BJ (cell line): ENCODE measurements around the gene OR2AG1. TPM values are rescaled to one million over a fixed set of nuclear protein-coding genes. Genes with fewer than 3 reads are reported as not detected.

Source experiments
- CTCF ChIA-PET: fragments of 350-600 bp; formaldehyde crosslinking; extraction: SDS; loops from one replicate; lab custom pipeline; 2021; ENCODE audit warnings: antibody characterized with exemption, inconsistent platforms; lab: Yijun Ruan, JAX
- POLR2A ChIA-PET: fragments of 300-600 bp; sonication (Branson Sonifier 250); formaldehyde crosslinking; extraction: SDS; loops from one replicate; lab custom pipeline; 2021; ENCODE audit warnings: antibody characterized with exemption; lab: Charles Lee
- DNase-seq: peaks from one replicate; pipeline ENCODE4 v3.0.0-alpha.2; 2011; ENCODE audit warnings: low read depth
- H3K27me3 ChIP-seq: 2 replicates; pipeline ENCODE4 v1.6.0; 2011; ENCODE audit warnings: low read length; ENCODE audit not compliant: control insufficient read depth, insufficient read depth
- H3K36me3 ChIP-seq: 2 replicates; pipeline ENCODE4 v1.5.1; 2011; ENCODE audit warnings: low read length; ENCODE audit not compliant: control insufficient read depth, insufficient read depth
- H3K4me3 ChIP-seq: 2 replicates; pipeline ENCODE4 v1.5.1; 2011; ENCODE audit warnings: low read depth, mild to moderate bottlenecking, control low read depth, low read length
- polyA plus RNA-seq: library from polyadenylated mRNA; depleted of rRNA; stranded (reverse); fragments of >200 nt; gene quantifications from 2 replicates; pipeline ENCODE4 v1.2.3, GENCODE V29; 2011; rRNA removed
- TF ChIP-seq, protein P1 (sequence below): IDR thresholded peaks from 2 replicates; pipeline ENCODE4 v1.5.1; 2011; ENCODE audit warnings: low read depth, mild to moderate bottlenecking, control low read depth, inconsistent platforms, low read length, moderate library complexity; ENCODE audit not compliant: insufficient read depth

Gene OR2AG1
- polyA plus RNA-seq, 1 experiment: not detected

DNA sequence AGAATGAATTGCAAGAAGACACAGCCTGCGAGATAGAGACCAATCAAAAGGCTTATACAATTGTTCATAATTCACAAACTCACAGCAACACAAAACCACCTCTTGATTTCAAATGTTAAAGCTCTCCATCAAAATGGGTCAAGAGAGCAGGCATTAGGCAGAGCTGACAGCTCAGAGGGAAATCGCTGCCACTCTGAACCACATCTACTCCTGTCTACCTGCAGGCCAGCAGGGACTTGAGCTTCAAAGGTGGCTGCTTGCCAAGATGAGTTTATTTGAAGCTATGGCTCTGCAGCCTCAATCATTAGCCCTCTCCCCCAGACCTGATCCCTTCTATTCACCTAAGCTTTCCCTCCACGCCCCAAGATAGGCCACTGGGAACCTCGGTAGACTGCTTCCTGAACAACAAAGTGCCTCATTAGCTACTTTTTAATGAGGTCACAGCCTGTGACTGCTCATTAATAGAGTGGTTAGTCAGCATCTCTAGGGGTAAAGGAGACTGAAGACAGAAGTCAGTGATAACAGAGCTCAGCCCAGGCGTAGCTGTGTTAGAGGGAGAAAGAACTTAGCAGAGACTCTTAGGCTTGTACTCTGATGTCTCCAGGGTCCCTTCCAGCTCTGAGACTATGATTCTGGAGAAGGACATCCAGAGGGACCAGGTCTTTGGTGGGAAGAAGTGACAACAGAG lies 41.5 kb downstream of the OR2AG1 start:
- H3K4me3 ChIP-seq: no peak overlapping the region
- H3K27me3 ChIP-seq: no peaks in the 10 kb centered on the region
- CTCF ChIA-PET: interaction anchor here (0.8 to 2.5 kb wide), 3 partner anchors 12 to 455 kb away, joined by 3 to 17 read pairs (median 3); no protein-coding TSS in a partner anchor
- TF ChIP-seq, protein P1, sequence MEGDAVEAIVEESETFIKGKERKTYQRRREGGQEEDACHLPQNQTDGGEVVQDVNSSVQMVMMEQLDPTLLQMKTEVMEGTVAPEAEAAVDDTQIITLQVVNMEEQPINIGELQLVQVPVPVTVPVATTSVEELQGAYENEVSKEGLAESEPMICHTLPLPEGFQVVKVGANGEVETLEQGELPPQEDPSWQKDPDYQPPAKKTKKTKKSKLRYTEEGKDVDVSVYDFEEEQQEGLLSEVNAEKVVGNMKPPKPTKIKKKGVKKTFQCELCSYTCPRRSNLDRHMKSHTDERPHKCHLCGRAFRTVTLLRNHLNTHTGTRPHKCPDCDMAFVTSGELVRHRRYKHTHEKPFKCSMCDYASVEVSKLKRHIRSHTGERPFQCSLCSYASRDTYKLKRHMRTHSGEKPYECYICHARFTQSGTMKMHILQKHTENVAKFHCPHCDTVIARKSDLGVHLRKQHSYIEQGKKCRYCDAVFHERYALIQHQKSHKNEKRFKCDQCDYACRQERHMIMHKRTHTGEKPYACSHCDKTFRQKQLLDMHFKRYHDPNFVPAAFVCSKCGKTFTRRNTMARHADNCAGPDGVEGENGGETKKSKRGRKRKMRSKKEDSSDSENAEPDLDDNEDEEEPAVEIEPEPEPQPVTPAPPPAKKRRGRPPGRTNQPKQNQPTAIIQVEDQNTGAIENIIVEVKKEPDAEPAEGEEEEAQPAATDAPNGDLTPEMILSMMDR: no peak
- POLR2A ChIA-PET: no interaction called here
- no peak for DNase-seq
- H3K36me3 ChIP-seq: no peaks in the 10 kb centered on the region

DNA sequence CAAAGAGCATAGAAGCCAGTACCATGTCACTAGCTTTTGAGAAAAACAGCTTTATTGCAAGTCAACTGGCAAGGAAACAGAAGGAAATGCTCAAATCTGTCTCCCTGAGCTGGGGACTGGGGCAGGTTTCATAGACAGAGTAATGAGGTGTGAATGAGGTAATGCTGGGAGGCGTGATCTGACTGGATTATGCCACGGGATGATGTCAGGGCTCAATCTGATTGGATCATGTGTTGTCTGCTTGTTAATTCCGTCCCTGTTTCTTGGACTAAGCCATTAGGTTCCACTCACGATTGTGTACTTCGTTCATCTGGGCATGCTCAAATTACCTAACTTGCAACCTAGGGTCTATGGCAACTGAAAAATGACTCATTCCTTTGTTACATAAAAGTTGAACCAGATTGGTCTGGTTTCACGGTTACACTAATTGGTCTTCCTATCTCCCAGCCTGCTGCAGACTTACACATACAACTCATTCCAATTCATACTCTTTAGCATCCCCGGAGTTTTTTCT lies 42.5 kb downstream of the OR2AG1 start:
- no peak for DNase-seq
- Histone ChIP-seq H3K36me3 (no peaks in the 10 kb centered on the region), H3K4me3 (no peak overlapping the region), H3K27me3 (no peaks in the 10 kb centered on the region)
- ChIA-PET CTCF (interaction anchor here (0.9 to 2.5 kb wide), 2 partner anchors 13 to 454 kb away, joined by 3 to 17 read pairs; no protein-coding TSS in a partner anchor), POLR2A (no interaction called here)
- TF ChIP-seq, protein P1: no peak

DNA sequence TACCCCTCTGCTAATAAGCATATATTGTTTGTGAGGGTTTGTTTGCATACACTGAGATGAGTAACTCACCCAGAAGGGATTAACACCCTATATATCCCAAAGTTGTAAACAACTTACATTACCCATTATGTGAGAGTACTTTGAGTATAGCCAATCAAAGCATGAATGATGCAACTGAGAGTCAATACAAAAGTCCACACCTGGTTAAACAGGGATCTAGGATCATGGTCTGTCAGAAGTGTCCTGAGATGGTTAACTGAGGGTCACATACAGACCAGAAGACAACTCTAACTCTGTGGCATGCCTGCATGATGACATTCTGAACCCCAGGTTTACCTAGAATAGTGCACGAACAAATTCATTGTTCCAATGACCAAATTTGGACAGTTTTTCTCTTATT lies 45.3 kb downstream of the OR2AG1 start:
- ChIA-PET CTCF (no interaction called here), POLR2A (no interaction called here)
- no peak for DNase-seq
- H3K27me3 ChIP-seq: no peaks in the 10 kb centered on the region
- TF ChIP-seq, protein P1: no peak
- no peak overlapping the region for H3K4me3 ChIP-seq
- H3K36me3 ChIP-seq: no peaks in the 10 kb centered on the region

DNA sequence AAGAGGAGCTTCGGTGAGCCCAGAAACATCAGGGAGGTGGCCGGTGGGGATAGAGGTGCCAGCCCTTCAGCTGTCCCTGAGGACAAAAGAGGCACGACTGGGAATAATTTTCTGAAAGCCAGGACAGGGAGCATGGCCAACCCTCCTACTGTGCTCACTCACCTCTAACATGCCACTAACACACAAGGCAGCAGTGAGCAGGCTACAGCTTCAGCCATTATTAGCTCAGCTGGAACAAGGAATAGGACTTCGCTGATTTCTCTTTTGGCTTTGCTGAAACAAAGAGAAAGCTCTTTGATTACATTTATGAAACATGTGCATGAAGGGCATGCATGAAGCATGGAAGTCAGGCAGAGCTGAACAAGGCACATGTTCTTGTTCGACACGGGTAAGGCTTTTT lies 50.5 kb downstream of the OR2AG1 start:
- TF ChIP-seq, protein P1: no peak
- Histone ChIP-seq H3K36me3 (no peaks in the 10 kb centered on the region), H3K27me3 (no peaks in the 10 kb centered on the region), H3K4me3 (no peak overlapping the region)
- CTCF ChIA-PET: interaction anchor here (0.9 to 1.2 kb wide), 3 partner anchors 10 to 30 kb away, joined by 3 to 4 read pairs (median 3); partner anchors contain the start of gene OR10A2
- POLR2A ChIA-PET: no interaction called here
- DNase-seq: no peak

DNA sequence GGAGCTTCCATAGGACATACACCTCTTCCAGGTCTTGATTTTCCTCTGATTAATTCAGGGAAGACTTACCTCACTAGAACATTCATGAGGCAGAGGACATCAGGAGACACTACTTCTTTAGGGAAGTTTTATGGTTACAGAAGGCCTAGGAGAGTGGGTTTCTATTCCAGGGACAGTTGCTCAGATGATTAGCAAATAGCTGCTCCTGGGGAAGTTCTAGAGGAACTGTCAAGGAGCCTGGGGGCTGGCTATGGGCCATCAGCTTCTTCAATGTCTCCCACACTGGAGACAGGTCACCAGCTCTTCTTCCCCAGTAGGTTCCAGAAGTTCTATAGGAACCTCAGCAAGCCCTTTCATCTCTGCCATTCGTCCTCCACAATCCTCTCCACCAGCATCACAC lies 51.2 kb downstream of the OR2AG1 start:
- DNase-seq: no peak
- H3K36me3 ChIP-seq: no peaks in the 10 kb centered on the region
- TF ChIP-seq, protein P1: no peak
- CTCF ChIA-PET: interaction anchor here (0.9 to 1.2 kb wide), 3 partner anchors 10 to 29 kb away, joined by 3 to 4 read pairs (median 3); partner anchors contain the start of gene OR10A2
- no peak overlapping the region for H3K4me3 ChIP-seq
- no peaks in the 10 kb centered on the region for H3K27me3 ChIP-seq
- POLR2A ChIA-PET: no interaction called here

Other genes starting within 250 kb of the OR2AG1 start
- gene RRP8, start 179.4 kb upstream of the OR2AG1 start, polyA plus RNA-seq: 9.9 and 14.4 TPM in 2 replicates
- 449 and 654 TPM in 2 replicates for gene ILK, start 179.2 kb upstream of the OR2AG1 start, polyA plus RNA-seq
- gene TAF10, start 170.8 kb upstream of the OR2AG1 start, polyA plus RNA-seq: 158 and 205 TPM in 2 replicates
- gene TPP1, start 163.6 kb upstream of the OR2AG1 start, polyA plus RNA-seq: 69.7 and 77.6 TPM in 2 replicates
- gene DCHS1, start 127.2 kb upstream of the OR2AG1 start, polyA plus RNA-seq: 2.5 and 7.3 TPM in 2 replicates
- gene MRPL17, start 99.7 kb upstream of the OR2AG1 start, polyA plus RNA-seq: 68.9 and 82.3 TPM in 2 replicates
- 0.28 and 0.60 TPM in 2 replicates for gene OR2AG2, start 11.0 kb upstream of the OR2AG1 start, polyA plus RNA-seq
- gene OR6A2, start 16.7 kb downstream of the OR2AG1 start, polyA plus RNA-seq: 0.04 TPM in 1 of 2 replicates, not detected in the other
- gene OR10A5, start 62.7 kb downstream of the OR2AG1 start, polyA plus RNA-seq: not detected in 2 replicates
- not detected in 2 replicates for gene OR10A2, start 80.0 kb downstream of the OR2AG1 start, polyA plus RNA-seq
- gene OR10A4, start 93.6 kb downstream of the OR2AG1 start, polyA plus RNA-seq: not detected in 2 replicates
- 0.06 and 0.13 TPM in 2 replicates for gene OR2D2, start 109.5 kb downstream of the OR2AG1 start, polyA plus RNA-seq
- gene OR2D3, start 138.0 kb downstream of the OR2AG1 start, polyA plus RNA-seq: not detected in 2 replicates
- 3.4 and 5.6 TPM in 2 replicates for gene ZNF215, start 143.4 kb downstream of the OR2AG1 start, polyA plus RNA-seq
- gene ZNF214, start 237.3 kb downstream of the OR2AG1 start, polyA plus RNA-seq: 0.75 and 1.8 TPM in 2 replicates
- gene NLRP14, start 237.5 kb downstream of the OR2AG1 start, polyA plus RNA-seq: 0.01 and 0.04 TPM in 2 replicates